Adrenal gland (tissue), 5 donors: Measurements from ENCODE around the gene ZNF844.

Source experiments
- CTCF ChIP-seq, 6 experiments: fragments of 450-650 bp in 4 of 6; fragments of 200-600 bp in 2 of 6; sonication (generic) in 1 of 6; IDR thresholded peaks; 1 replicate in 5 of 6; 2 replicates in 1 of 6; pipeline versions ENCODE4 v1.5.1 to v1.8.0; 2016 to 2021; ENCODE audit warnings: antibody characterized with exemption in 6 of 6, mild to moderate bottlenecking in 2 of 6, moderate library complexity in 1 of 6
- POLR2A ChIP-seq, 2 donors: fragments of 450-650 bp; IDR thresholded peaks; one replicate each; pipeline ENCODE4 v1.6.1; 2017; ENCODE audit warnings: antibody characterized with exemption in 2 of 2, mild to moderate bottlenecking in 2 of 2, moderate library complexity in 1 of 2
- donor health status: DM: no; HTN: no; CAD: no.

- TF ChIP-seq CTCF (IDR thresholded peaks at IDR 0.05) (peak; percentile 35 to 64 (median 54)), POLR2A (IDR thresholded peaks at IDR 0.05) (no peak)
Measured at GRCh38 chr19:12090807-12091206, 26.3 kb downstream of the ZNF844 start.
